Keratinocyte (primary cell): ENCODE measurements around the gene DHX36. TPM values are rescaled to one million over a fixed set of nuclear protein-coding genes. Genes with fewer than 3 reads are reported as not detected.

Experiments used
- DNase-seq: peaks from one replicate; pipeline ENCODE4 v3.0.0-alpha.2; 2011; ENCODE audit warnings: low read depth, missing footprints, low spot score
- FAIRE-seq: peaks from 2 replicates; lab custom pipeline; 2011; peaks lifted over from hg19 to GRCh38; lab: Jason Lieb, UNC
- H2AFZ ChIP-seq: 2 replicates; pipeline ENCODE4 v1.6.0; 2012; ENCODE audit warnings: low read length, control low read depth, inconsistent platforms; ENCODE audit not compliant: control insufficient read depth
- H3K27ac ChIP-seq: 2 replicates; pipeline ENCODE4 v1.5.1; 2011; ENCODE audit warnings: low read length; ENCODE audit not compliant: control insufficient read depth, insufficient read depth
- H3K27me3 ChIP-seq: 3 replicates; pipeline ENCODE4 v1.6.0; 2011; ENCODE audit warnings: low read length; ENCODE audit not compliant: control insufficient read depth, insufficient read depth; ENCODE audit errors: extremely low read depth
- H3K36me3 ChIP-seq, 2 experiments: 2 replicates in 1 of 2; 3 replicates in 1 of 2; pipeline ENCODE4 v1.5.1; 2011; ENCODE audit warnings: low read length in 2 of 2, mild to moderate bottlenecking in 1 of 2; ENCODE audit not compliant: control insufficient read depth in 2 of 2, insufficient read depth in 2 of 2; ENCODE audit errors: extremely low read depth in 1 of 2
- H3K4me1 ChIP-seq: 3 replicates; pipeline ENCODE4 v1.5.1; 2011; ENCODE audit warnings: low read length; ENCODE audit not compliant: control insufficient read depth, insufficient read depth; ENCODE audit errors: extremely low read depth
- H3K4me2 ChIP-seq: 3 replicates; pipeline ENCODE4 v1.6.0; 2011; ENCODE audit warnings: low read depth, low read length; ENCODE audit not compliant: control insufficient read depth, insufficient read depth; ENCODE audit errors: extremely low read depth
- H3K4me3 ChIP-seq, 3 experiments: fragments of 200-600 bp in 1 of 3; sonication (generic) in 1 of 3; 2 replicates in 2 of 3; 3 replicates in 1 of 3; pipeline ENCODE4 v1.5.1; 2011 to 2016; ENCODE audit warnings: low read length in 3 of 3, mild to moderate bottlenecking in 3 of 3, control low read depth in 2 of 3, inconsistent platforms in 1 of 3, low read depth in 1 of 3, mixed read lengths in 1 of 3, mixed run types in 1 of 3, moderate library complexity in 1 of 3; ENCODE audit not compliant: control insufficient read depth in 2 of 3, insufficient read depth in 2 of 3; ENCODE audit errors: extremely low read depth in 1 of 3
- H3K79me2 ChIP-seq: 2 replicates; pipeline ENCODE4 v1.6.0; 2012; ENCODE audit warnings: low read length; ENCODE audit not compliant: control insufficient read depth, insufficient read depth
- H3K9ac ChIP-seq: 3 replicates; pipeline ENCODE4 v1.6.0; 2011; ENCODE audit warnings: low read length; ENCODE audit not compliant: control insufficient read depth, insufficient read depth; ENCODE audit errors: extremely low read depth
- H3K9me1 ChIP-seq: 3 replicates; pipeline ENCODE4 v1.6.0; 2011; ENCODE audit warnings: low read length; ENCODE audit not compliant: control insufficient read depth, insufficient read depth; ENCODE audit errors: extremely low read depth
- H3K9me3 ChIP-seq: 2 replicates; pipeline ENCODE4 v1.5.1; 2012; ENCODE audit warnings: low read depth, low read length; ENCODE audit not compliant: control insufficient read depth
- H4K20me1 ChIP-seq: 3 replicates; pipeline ENCODE4 v1.6.0; 2011; ENCODE audit warnings: low read length; ENCODE audit not compliant: control insufficient read depth, insufficient read depth; ENCODE audit errors: extremely low read depth
- CTCF ChIP-seq, 3 experiments: IDR thresholded peaks in 1 of 3; conservative IDR thresholded peaks in 1 of 3; optimal IDR thresholded peaks in 1 of 3; 2 replicates in 2 of 3; 3 replicates in 1 of 3; pipeline versions ENCODE3 to v1.5.1; 2011; ENCODE audit warnings: low read length in 3 of 3, mild to moderate bottlenecking in 3 of 3, moderate library complexity in 2 of 3, control low read depth in 1 of 3, inconsistent platforms in 1 of 3; ENCODE audit not compliant: insufficient read depth in 2 of 3; ENCODE audit errors: extremely low read depth in 1 of 3
- EZH2 ChIP-seq: IDR thresholded peaks from one replicate; pipeline ENCODE4 v1.6.1; 2012; ENCODE audit warnings: inconsistent platforms, mild to moderate bottlenecking, low read length, moderate library complexity
- dilution Hi-C: fragments of 300-500 bp; cut with MboI; formaldehyde crosslinking; loops from one replicate; pipeline ENCODE4 v1.7.0; 2020; ENCODE audit warnings: low sequenced_read_pairs; ENCODE audit not compliant: extremely low pct_ligation_motif_present
- polyA plus RNA-seq, 5 experiments: library from polyadenylated mRNA; depleted of rRNA in 3 of 5; stranded (reverse) in 3 of 5; stranded (forward) in 1 of 5; unstranded in 1 of 5; fragments of >200 nt; gene quantifications; 1 replicate in 1 of 5; 2 replicates in 3 of 5; 3 replicates in 1 of 5; pipeline versions ENCODE4 v1.2.1 to v1.2.3, GENCODE V29; 2011 to 2012; ENCODE audit warnings: missing spikeins in 2 of 5, low read depth in 1 of 5, low replicate concordance in 1 of 5

DHX36 gene
- polyA plus RNA-seq, 1 donor (not counting 4 experiments of a cell fraction or from before 2014, with no cell fraction given), result 72.3 TPM

GRCh38 chr3:154338008-154338407 is 13.7 kb upstream of the DHX36 start:
- TF ChIP-seq CTCF (optimal IDR thresholded peaks at IDR 0.05 in 1 of 3, IDR thresholded peaks at IDR 0.05 in 1 of 3, conservative IDR thresholded peaks at IDR 0.05 in 1 of 3; ENCODE audit: extremely low read depth in 1 of 3, insufficient read depth in 2 of 3, low read length in 3 of 3) (no peak), EZH2 (no peak)
- Histone ChIP-seq H3K4me1 (no peaks in the 10 kb centered on the region), H3K27me3 (no peaks in the 10 kb centered on the region), H3K9me3 (no peaks in the 10 kb centered on the region), H3K4me2 (no peak overlapping the region), H4K20me1 (no peaks in the 10 kb centered on the region), H3K4me3 (no peak overlapping the region), H3K79me2 (no peaks in the 10 kb centered on the region), H3K9ac (no peak overlapping the region), H3K27ac (no peak overlapping the region), H3K9me1 (no peaks in the 10 kb centered on the region), H3K36me3 (no peaks in the 10 kb centered on the region), H2AFZ (no peak overlapping the region)
- dilution Hi-C loops, result no loop called here
- DNase-seq (no peak), FAIRE-seq (no peak)

DNA sequence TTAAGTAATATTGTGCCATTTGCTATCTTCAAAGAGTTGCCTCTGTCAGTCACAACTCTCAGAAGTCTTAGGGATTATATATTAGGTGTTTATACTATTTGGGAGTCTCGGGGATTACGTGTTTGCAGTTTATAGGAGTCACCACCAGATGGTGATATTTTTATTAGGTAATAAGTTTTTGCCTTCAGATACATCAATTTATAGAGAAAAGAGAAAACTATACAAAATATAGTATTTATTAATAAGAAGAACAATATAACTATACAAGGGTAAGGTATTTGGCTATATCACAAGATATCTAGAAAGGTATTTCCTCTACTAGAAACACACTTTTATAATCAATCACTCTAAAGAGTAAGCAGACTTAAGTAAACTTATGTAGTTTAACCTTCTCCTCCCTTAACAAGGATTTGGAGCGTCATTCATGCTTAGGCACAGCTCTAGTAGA is 10.7 kb upstream of the DHX36 start:
- Histone ChIP-seq H3K27ac (no peak overlapping the region), H3K27me3 (no peaks in the 10 kb centered on the region), H3K4me1 (no peaks in the 10 kb centered on the region), H3K4me3 (no peak overlapping the region), H2AFZ (no peak overlapping the region), H3K9me3 (no peaks in the 10 kb centered on the region), H3K9ac (no peak overlapping the region), H4K20me1 (no peaks in the 10 kb centered on the region), H3K79me2 (no peaks in the 10 kb centered on the region), H3K36me3 (no peaks in the 10 kb centered on the region), H3K4me2 (no peak overlapping the region), H3K9me1 (no peaks in the 10 kb centered on the region)
- TF ChIP-seq EZH2 (no peak), CTCF (optimal IDR thresholded peaks at IDR 0.05 in 1 of 3, IDR thresholded peaks at IDR 0.05 in 1 of 3, conservative IDR thresholded peaks at IDR 0.05 in 1 of 3; ENCODE audit: extremely low read depth in 1 of 3, insufficient read depth in 2 of 3, low read length in 3 of 3) (peak in 2 of 3 experiments; percentile 30 to 39)
- no peak for FAIRE-seq
- DNase-seq, result no peak
- dilution Hi-C loops, result no loop called here
